H9 (cell line): Measurements from ENCODE around the gene HFE. TPM values are rescaled to one million over a fixed set of nuclear protein-coding genes. Genes with fewer than 3 reads are reported as not detected.

ENCODE experiments used
- DNase-seq: peaks from one replicate; pipeline ENCODE4 v3.0.0-alpha.2; 2017
- H2AFZ ChIP-seq: one replicate; pipeline ENCODE4 v1.6.1; 2013; ENCODE audit warnings: mild to moderate bottlenecking, low read length, control low read depth, moderate library complexity
- H2AK5ac ChIP-seq: 2 replicates; pipeline ENCODE4 v1.6.1; 2013; ENCODE audit warnings: low read length, control low read depth, mixed read lengths; ENCODE audit not compliant: insufficient read length
- H2BK120ac ChIP-seq: one replicate; pipeline ENCODE4 v1.6.1; 2013; ENCODE audit warnings: low read depth, mild to moderate bottlenecking, low read length, control low read depth, inconsistent platforms; ENCODE audit not compliant: poor library complexity, severe bottlenecking
- H2BK12ac ChIP-seq: 2 replicates; pipeline ENCODE4 v1.6.1; 2013; ENCODE audit warnings: low read length, control low read depth, mixed read lengths, low read depth; ENCODE audit not compliant: insufficient read length
- H2BK15ac ChIP-seq: 2 replicates; pipeline ENCODE4 v1.6.1; 2013; ENCODE audit warnings: low read depth, low read length, control low read depth
- H2BK20ac ChIP-seq: one replicate; pipeline ENCODE4 v1.6.1; 2013; ENCODE audit warnings: low read depth, mild to moderate bottlenecking, low read length, control low read depth, inconsistent platforms; ENCODE audit not compliant: poor library complexity, severe bottlenecking
- H2BK5ac ChIP-seq: 2 replicates; pipeline ENCODE4 v1.6.1; 2013; ENCODE audit warnings: low read length, control low read depth, mixed read lengths; ENCODE audit not compliant: insufficient read length
- H3K14ac ChIP-seq: 2 replicates; pipeline ENCODE4 v1.6.1; 2013; ENCODE audit warnings: low read length, control low read depth; ENCODE audit not compliant: insufficient read depth
- H3K18ac ChIP-seq: 2 replicates; pipeline ENCODE4 v1.6.1; 2013; ENCODE audit warnings: low read depth, mild to moderate bottlenecking, mixed read lengths, low read length, control low read depth; ENCODE audit not compliant: insufficient read length
- H3K23ac ChIP-seq: 2 replicates; pipeline ENCODE4 v1.6.1; 2013; ENCODE audit warnings: low read length, control low read depth, mixed read lengths, low read depth; ENCODE audit not compliant: insufficient read length
- H3K23me2 ChIP-seq: 2 replicates; pipeline ENCODE4 v1.6.1; 2013; ENCODE audit warnings: low read depth, mild to moderate bottlenecking, mixed read lengths, low read length, control low read depth; ENCODE audit not compliant: insufficient read length, poor library complexity, severe bottlenecking
- H3K27ac ChIP-seq: 2 replicates; pipeline ENCODE4 v1.5.1; 2013; ENCODE audit warnings: low read length, control low read depth, mixed read lengths, low read depth; ENCODE audit not compliant: insufficient read length
- H3K27me3 ChIP-seq: 2 replicates; pipeline ENCODE4 v1.6.1; 2013; ENCODE audit warnings: low read length, control low read depth, inconsistent platforms; ENCODE audit not compliant: insufficient read depth
- H3K4ac ChIP-seq: 2 replicates; pipeline ENCODE4 v1.6.1; 2013; ENCODE audit warnings: low read depth, mild to moderate bottlenecking, control low read depth, inconsistent platforms, low read length, moderate library complexity
- H3K4me1 ChIP-seq: 2 replicates; pipeline ENCODE4 v1.6.1; 2013; ENCODE audit warnings: low read length, control low read depth, inconsistent platforms; ENCODE audit not compliant: insufficient read depth
- H3K4me2 ChIP-seq: 2 replicates; pipeline ENCODE4 v1.6.1; 2013; ENCODE audit warnings: low read length, control low read depth, mixed read lengths; ENCODE audit not compliant: insufficient read length, insufficient read depth
- H3K56ac ChIP-seq: 2 replicates; pipeline ENCODE4 v1.6.1; 2013; ENCODE audit warnings: low read depth, mild to moderate bottlenecking, mixed read lengths, low read length, control low read depth; ENCODE audit not compliant: insufficient read length
- H3K79me1 ChIP-seq: 2 replicates; pipeline ENCODE4 v1.6.1; 2013; ENCODE audit warnings: low read depth, mild to moderate bottlenecking, moderate library complexity, low read length, control low read depth, inconsistent platforms; ENCODE audit not compliant: insufficient read depth, poor library complexity, severe bottlenecking
- H3K79me2 ChIP-seq: 2 replicates; pipeline ENCODE4 v1.6.1; 2013; ENCODE audit warnings: low read length, control low read depth, inconsistent platforms; ENCODE audit not compliant: insufficient read depth
- H3K9ac ChIP-seq: 2 replicates; pipeline ENCODE4 v1.6.1; 2013; ENCODE audit warnings: low read length, control low read depth, mixed read lengths; ENCODE audit not compliant: insufficient read length; ENCODE audit errors: extremely low read depth
- H3K9me3 ChIP-seq: one replicate; pipeline ENCODE4 v1.6.1; 2013; ENCODE audit warnings: low read depth, low read length, inconsistent platforms; ENCODE audit not compliant: control insufficient read depth
- H3T11ph ChIP-seq: one replicate; pipeline ENCODE4 v1.6.1; 2013; ENCODE audit warnings: mild to moderate bottlenecking, low read length, control low read depth, inconsistent platforms
- H4K20me1 ChIP-seq: one replicate; pipeline ENCODE4 v1.6.1; 2013; ENCODE audit not compliant: control insufficient read depth, insufficient read length, insufficient read depth
- H4K5ac ChIP-seq: 2 replicates; pipeline ENCODE4 v1.6.1; 2013; ENCODE audit warnings: low read depth, mild to moderate bottlenecking, mixed read lengths, low read length, control low read depth; ENCODE audit not compliant: insufficient read length
- H4K8ac ChIP-seq: replicated peaks from 2 replicates; pipeline ENCODE4 v1.6.1; 2013; ENCODE audit warnings: low read length, control low read depth, mixed read lengths, low read depth; ENCODE audit not compliant: insufficient read length
- H4K91ac ChIP-seq: 2 replicates; pipeline ENCODE4 v1.6.1; 2013; ENCODE audit warnings: low read depth, mild to moderate bottlenecking, moderate library complexity, mixed read lengths, low read length, control low read depth; ENCODE audit not compliant: insufficient read length
- H3K27ac Mint-ChIP-seq, 3 experiments: 2 replicates in 2 of 3; 3 replicates in 1 of 3; pipeline ENCODE4 v1.8.0; 2020 to 2021; ENCODE audit warnings: mixed read lengths in 3 of 3, mild to moderate bottlenecking in 1 of 3, moderate library complexity in 1 of 3
- H3K27me3 Mint-ChIP-seq: 2 replicates; pipeline ENCODE4 v1.8.0; 2021; ENCODE audit warnings: low read depth, mild to moderate bottlenecking, moderate library complexity, mixed read lengths
- H3K36me3 Mint-ChIP-seq, 3 experiments: 2 replicates in 2 of 3; 3 replicates in 1 of 3; pipeline ENCODE4 v1.8.0; 2020 to 2021; ENCODE audit warnings: low read depth in 3 of 3, mixed read lengths in 3 of 3; ENCODE audit not compliant: insufficient read depth in 1 of 3
- H3K4me1 Mint-ChIP-seq, 2 experiments: 2 replicates each; pipeline ENCODE4 v1.8.0; 2020; ENCODE audit warnings: mixed read lengths in 2 of 2
- H3K4me3 Mint-ChIP-seq, 2 experiments: 2 replicates in 1 of 2; 3 replicates in 1 of 2; pipeline ENCODE4 v1.8.0; 2020 to 2021; ENCODE audit warnings: mild to moderate bottlenecking in 2 of 2, mixed read lengths in 2 of 2, moderate library complexity in 1 of 2
- H3K9me3 Mint-ChIP-seq, 2 experiments: 2 replicates in 1 of 2; 3 replicates in 1 of 2; pipeline ENCODE4 v1.8.0; 2020; ENCODE audit warnings: mild to moderate bottlenecking in 2 of 2, mixed read lengths in 2 of 2, moderate library complexity in 1 of 2
- CTCF ChIP-seq: fragments of 200-600 bp; sonication (generic); conservative IDR thresholded peaks from 3 replicates; pipeline ENCODE4 v1.8.0; 2021; ENCODE audit warnings: antibody characterized with exemption, mild to moderate bottlenecking
- total RNA-seq: library from RNA; stranded (reverse); gene quantifications from 2 replicates; pipeline ENCODE4 v1.2.1, GENCODE V29; 2021

Gene HFE
- total RNA-seq, 1 experiment from 2014 or later = 0.98 TPM

- Histone ChIP-seq H4K20me1 (no peaks in the 10 kb centered on the region), H2AK5ac (no peak overlapping the region), H3K4me2 (no peak overlapping the region), H3K9ac (no peak overlapping the region), H2BK12ac (no peak overlapping the region), H3K79me1 (no peaks in the 10 kb centered on the region), H3K9me3 (no peaks in the 10 kb centered on the region), H3K27ac (no peak overlapping the region), H3K18ac (no peak overlapping the region), H3K56ac (no peak overlapping the region), H3K4me1 (no peaks in the 10 kb centered on the region), H3K4ac (no peak overlapping the region), H3T11ph (no peak overlapping the region), H3K23me2 (no peaks in the 10 kb centered on the region), H2BK120ac (no peak overlapping the region), H2BK5ac (no peak overlapping the region), H3K27me3 (no peaks in the 10 kb centered on the region), H2BK20ac (no peak overlapping the region), H2AFZ (no peak overlapping the region), H3K79me2 (no peaks in the 10 kb centered on the region), H3K14ac (no peak overlapping the region), H4K91ac (no peak overlapping the region), H4K5ac (no peak overlapping the region), H3K23ac (no peak overlapping the region), H4K8ac (no peak overlapping the region), H2BK15ac (no peak overlapping the region)
- H3K27me3 Mint-ChIP-seq = no peaks in the 10 kb centered on the region
- no peaks in the 10 kb centered on the region for H3K36me3 Mint-ChIP-seq
- DNase-seq = no peak
- 0 out of 4 replicates have a peak, but pooled peaks cover 0 to 2% of the 10 kb centered on the region in 2 experiments for H3K4me1 Mint-ChIP-seq
- H3K27ac Mint-ChIP-seq = no peak overlapping the region
- H3K9me3 Mint-ChIP-seq = no peaks in the 10 kb centered on the region
- no peak for TF ChIP-seq CTCF
- no peak overlapping the region for H3K4me3 Mint-ChIP-seq
These were observed 26.3 kb downstream of the HFE start for GRCh38 chr6:26113570-26113969.
